ENCODE data around the gene ADAMTS17. TPM values are rescaled to one million over a fixed set of nuclear protein-coding genes. Genes with fewer than 3 reads are reported as not detected.

ADAMTS17 gene
- total RNA-seq, 1 donor from 2014 or later, result 4.8 TPM

- no peak for TF ChIP-seq CTCF (IDR thresholded peaks at IDR 0.05; ENCODE audit: unreplicated experiment)
- Mint-ChIP-seq H3K4me3 (ENCODE audit: unreplicated experiment) (no peak overlapping the region), H3K4me1 (ENCODE audit: unreplicated experiment) (peaks cover under 1% of the 10 kb centered on the region), H3K36me3 (ENCODE audit: low read depth, unreplicated experiment) (peaks cover 13% of the 10 kb centered on the region), H3K27ac (ENCODE audit: unreplicated experiment) (no peak overlapping the region), H3K9me3 (ENCODE audit: unreplicated experiment) (peaks cover 7% of the 10 kb centered on the region), H3K27me3 (ENCODE audit: unreplicated experiment) (peaks cover 1% of the 10 kb centered on the region)
- DNase-seq (ENCODE audit: low spot score), result no peak
Observed at GRCh38 chr15:100295939-100296565, 45.7 kb downstream of the ADAMTS17 start.

- Mint-ChIP-seq H3K4me1 (ENCODE audit: unreplicated experiment) (peaks cover 3% of the 10 kb centered on the region), H3K27ac (ENCODE audit: unreplicated experiment) (no peak overlapping the region), H3K9me3 (ENCODE audit: unreplicated experiment) (no peaks in the 10 kb centered on the region), H3K27me3 (ENCODE audit: unreplicated experiment) (no peaks in the 10 kb centered on the region), H3K36me3 (ENCODE audit: low read depth, unreplicated experiment) (peaks cover 8% of the 10 kb centered on the region), H3K4me3 (ENCODE audit: unreplicated experiment) (no peak overlapping the region)
- DNase-seq (ENCODE audit: low spot score), result no peak
- TF ChIP-seq CTCF (IDR thresholded peaks at IDR 0.05; ENCODE audit: unreplicated experiment), result no peak
Observed at GRCh38 chr15:100292010-100292409, 49.8 kb downstream of the ADAMTS17 start.

GRCh38 chr15:100291106-100291505, 50.7 kb downstream of the ADAMTS17 start:
- Mint-ChIP-seq H3K36me3 (ENCODE audit: low read depth, unreplicated experiment) (peaks cover 8% of the 10 kb centered on the region), H3K9me3 (ENCODE audit: unreplicated experiment) (no peaks in the 10 kb centered on the region), H3K4me3 (ENCODE audit: unreplicated experiment) (no peak overlapping the region), H3K27ac (ENCODE audit: unreplicated experiment) (no peak overlapping the region), H3K27me3 (ENCODE audit: unreplicated experiment) (no peaks in the 10 kb centered on the region), H3K4me1 (ENCODE audit: unreplicated experiment) (peaks cover 3% of the 10 kb centered on the region)
- no peak for DNase-seq (ENCODE audit: low spot score)
- no peak for TF ChIP-seq CTCF (IDR thresholded peaks at IDR 0.05; ENCODE audit: unreplicated experiment)

- peaks cover under 1% of the 10 kb centered on the region for H3K4me1 Mint-ChIP-seq (ENCODE audit: unreplicated experiment)
- no peak for TF ChIP-seq CTCF (IDR thresholded peaks at IDR 0.05; ENCODE audit: unreplicated experiment)
- peaks cover 1% of the 10 kb centered on the region for H3K27me3 Mint-ChIP-seq (ENCODE audit: unreplicated experiment)
- H3K27ac Mint-ChIP-seq (ENCODE audit: unreplicated experiment), result no peak overlapping the region
- H3K36me3 Mint-ChIP-seq (ENCODE audit: low read depth, unreplicated experiment), result peaks cover 5% of the 10 kb centered on the region
- no peaks in the 10 kb centered on the region for H3K9me3 Mint-ChIP-seq (ENCODE audit: unreplicated experiment)
- no peak for DNase-seq (ENCODE audit: low spot score)
- H3K4me3 Mint-ChIP-seq (ENCODE audit: unreplicated experiment), result no peak overlapping the region
Observed at GRCh38 chr15:100285641-100286295, 56.0 kb downstream of the ADAMTS17 start.

- Mint-ChIP-seq H3K27ac (ENCODE audit: unreplicated experiment) (no peak overlapping the region), H3K4me3 (ENCODE audit: unreplicated experiment) (no peak overlapping the region), H3K36me3 (ENCODE audit: low read depth, unreplicated experiment) (peaks cover 9% of the 10 kb centered on the region), H3K4me1 (ENCODE audit: unreplicated experiment) (peaks cover 9% of the 10 kb centered on the region), H3K27me3 (ENCODE audit: unreplicated experiment) (peaks cover 5% of the 10 kb centered on the region), H3K9me3 (ENCODE audit: unreplicated experiment) (peaks cover under 1% of the 10 kb centered on the region)
- no peak for DNase-seq (ENCODE audit: low spot score)
- no peak for TF ChIP-seq CTCF (IDR thresholded peaks at IDR 0.05; ENCODE audit: unreplicated experiment)
Observed at GRCh38 chr15:100284701-100285100, 57.1 kb downstream of the ADAMTS17 start.
